Uterus (tissue), 4 donors: ENCODE measurements around the gene EPHA2. TPM values are rescaled to one million over a fixed set of nuclear protein-coding genes. Genes with fewer than 3 reads are reported as not detected.

ENCODE experiments used
- DNase-seq, 2 donors: peaks; one replicate each; pipeline ENCODE4 v3.0.0-alpha.2; 2019 to 2020
- H3K27ac ChIP-seq, 2 donors: fragments of 200-600 bp; sonication (generic); 1 replicate in 1 of 2; 2 replicates in 1 of 2; pipeline ENCODE4 v1.5.1; 2016 to 2018
- H3K27me3 ChIP-seq, 2 donors: fragments of 200-600 bp; sonication (generic); one replicate each; pipeline ENCODE4 v1.5.1; 2018 to 2019; ENCODE audit warnings: control low read depth in 1 of 2
- H3K36me3 ChIP-seq, 2 donors: fragments of 200-600 bp; sonication (generic); one replicate each; pipeline ENCODE4 v1.5.1; 2019; ENCODE audit warnings: control low read depth in 1 of 2
- H3K4me1 ChIP-seq, 2 donors: fragments of 200-600 bp; sonication (generic); one replicate each; pipeline ENCODE4 v1.5.1; 2018 to 2019; ENCODE audit warnings: control low read depth in 1 of 2
- H3K4me3 ChIP-seq, 2 donors: fragments of 200-600 bp; sonication (generic); 1 replicate in 1 of 2; 2 replicates in 1 of 2; pipeline ENCODE4 v1.5.1; 2018 to 2019; ENCODE audit warnings: mild to moderate bottlenecking in 1 of 2
- H3K9me3 ChIP-seq, 2 donors: fragments of 200-600 bp; sonication (generic); one replicate each; pipeline ENCODE4 v1.5.1; 2019; ENCODE audit warnings: control low read depth in 1 of 2
- POLR2A ChIP-seq, 2 donors: fragments of 450-650 bp; IDR thresholded peaks; one replicate each; pipeline ENCODE4 v1.6.1; 2016; ENCODE audit warnings: antibody characterized with exemption in 2 of 2, mild to moderate bottlenecking in 1 of 2, moderate library complexity in 1 of 2
- intact Hi-C: fragments of 100-400 bp; cut with DNase I; formaldehyde crosslinking; loops from one replicate; pipeline ENCODE4 v1.15.1; 2023; ENCODE audit warnings: low total_unique reads
- total RNA-seq, 4 donors: library from RNA; depleted of rRNA in 3 of 4; stranded (reverse); fragments of >200 nt in 3 of 4; gene quantifications; one replicate each; pipeline versions ENCODE4 v1.1.0 to v1.2.4, GENCODE V29; 2014 to 2023
- TF ChIP-seq, protein P1 (sequence below), 4 experiments: fragments of 200-600 bp in 2 of 4; fragments of 450-650 bp in 2 of 4; sonication (generic) in 2 of 4; IDR thresholded peaks; one replicate each; pipeline ENCODE4 v1.5.1; 2016 to 2019; ENCODE audit warnings: antibody characterized with exemption in 4 of 4, mild to moderate bottlenecking in 2 of 4, moderate library complexity in 1 of 4
- donor health status: DM: yes; HTN: yes; CAD: no.

The EPHA2 gene
- total RNA-seq, 4 donors from 2014 or later, result 2.4 to 32.9 (median 16.3) TPM

DNA sequence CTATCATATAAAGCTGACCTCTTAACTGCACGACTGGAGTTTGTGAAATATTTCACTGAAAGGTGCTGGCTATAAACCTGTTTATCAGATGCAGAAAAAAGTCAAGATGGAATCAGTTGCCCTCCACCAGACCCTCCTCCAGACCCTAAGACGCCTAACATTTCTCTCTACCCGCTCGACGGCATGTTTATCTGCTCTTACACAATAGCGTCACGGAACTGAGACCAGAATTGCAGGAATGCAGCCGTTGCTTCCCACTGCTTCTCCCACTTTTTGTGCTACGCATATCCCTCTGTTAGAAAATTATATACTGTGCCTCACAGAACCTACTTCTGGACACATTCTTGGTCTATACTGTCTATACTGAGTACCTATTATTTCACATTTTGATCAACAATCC lies 54.2 kb downstream of the EPHA2 start:
- intact Hi-C loops, result no loop called here
- no peak for TF ChIP-seq POLR2A (IDR thresholded peaks at IDR 0.05)
- TF ChIP-seq, protein P1, sequence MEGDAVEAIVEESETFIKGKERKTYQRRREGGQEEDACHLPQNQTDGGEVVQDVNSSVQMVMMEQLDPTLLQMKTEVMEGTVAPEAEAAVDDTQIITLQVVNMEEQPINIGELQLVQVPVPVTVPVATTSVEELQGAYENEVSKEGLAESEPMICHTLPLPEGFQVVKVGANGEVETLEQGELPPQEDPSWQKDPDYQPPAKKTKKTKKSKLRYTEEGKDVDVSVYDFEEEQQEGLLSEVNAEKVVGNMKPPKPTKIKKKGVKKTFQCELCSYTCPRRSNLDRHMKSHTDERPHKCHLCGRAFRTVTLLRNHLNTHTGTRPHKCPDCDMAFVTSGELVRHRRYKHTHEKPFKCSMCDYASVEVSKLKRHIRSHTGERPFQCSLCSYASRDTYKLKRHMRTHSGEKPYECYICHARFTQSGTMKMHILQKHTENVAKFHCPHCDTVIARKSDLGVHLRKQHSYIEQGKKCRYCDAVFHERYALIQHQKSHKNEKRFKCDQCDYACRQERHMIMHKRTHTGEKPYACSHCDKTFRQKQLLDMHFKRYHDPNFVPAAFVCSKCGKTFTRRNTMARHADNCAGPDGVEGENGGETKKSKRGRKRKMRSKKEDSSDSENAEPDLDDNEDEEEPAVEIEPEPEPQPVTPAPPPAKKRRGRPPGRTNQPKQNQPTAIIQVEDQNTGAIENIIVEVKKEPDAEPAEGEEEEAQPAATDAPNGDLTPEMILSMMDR (IDR thresholded peaks at IDR 0.05), result no peak
- H3K4me1 ChIP-seq, result no peaks in the 10 kb centered on the region
- no peaks in the 10 kb centered on the region for H3K9me3 ChIP-seq
- no peak for DNase-seq
- no peaks in the 10 kb centered on the region for H3K27me3 ChIP-seq
- H3K27ac ChIP-seq, result no peak overlapping the region
- H3K4me3 ChIP-seq, result no peak overlapping the region
- no peaks in the 10 kb centered on the region for H3K36me3 ChIP-seq

GRCh38 chr1:16099412-16099811 lies 56.5 kb downstream of the EPHA2 start:
- Histone ChIP-seq H3K4me3 (no peak overlapping the region), H3K36me3 (no peaks in the 10 kb centered on the region), H3K4me1 (no peaks in the 10 kb centered on the region), H3K27me3 (no peaks in the 10 kb centered on the region), H3K27ac (no peak overlapping the region), H3K9me3 (no peaks in the 10 kb centered on the region)
- no peak for TF ChIP-seq POLR2A (IDR thresholded peaks at IDR 0.05)
- TF ChIP-seq, protein P1 (IDR thresholded peaks at IDR 0.05), result no peak
- intact Hi-C loops, result no loop called here
- no peak for DNase-seq

DNA sequence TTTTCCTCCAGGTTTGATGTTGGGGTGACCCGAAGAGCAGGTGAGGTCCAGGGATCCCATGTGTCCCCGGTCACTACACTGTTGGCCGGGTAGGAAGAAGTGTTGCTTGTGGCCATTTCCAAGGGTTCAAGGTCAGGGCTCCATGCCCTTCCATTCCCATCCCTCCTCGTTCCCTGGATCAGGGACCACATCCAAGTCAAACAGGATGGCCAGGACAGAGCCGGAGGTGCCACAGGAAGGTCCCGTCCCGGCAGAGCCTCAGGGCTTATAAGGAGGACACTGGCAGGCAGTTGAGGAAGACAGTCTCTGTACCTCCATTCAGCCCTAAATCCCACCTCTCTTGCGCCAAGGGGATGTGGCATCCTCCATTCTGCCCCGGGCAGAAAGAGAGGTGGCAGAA lies 60.4 kb downstream of the EPHA2 start:
- no peak overlapping the region for H3K4me3 ChIP-seq
- H3K4me1 ChIP-seq, result no peaks in the 10 kb centered on the region
- intact Hi-C loops, result no loop called here
- no peaks in the 10 kb centered on the region for H3K27me3 ChIP-seq
- no peak overlapping the region for H3K27ac ChIP-seq
- H3K9me3 ChIP-seq, result no peaks in the 10 kb centered on the region
- H3K36me3 ChIP-seq, result no peaks in the 10 kb centered on the region
- TF ChIP-seq, protein P1 (IDR thresholded peaks at IDR 0.05), result no peak
- no peak for TF ChIP-seq POLR2A (IDR thresholded peaks at IDR 0.05)
- DNase-seq, result no peak

GRCh38 chr1:16094453-16095158 lies 61.3 kb downstream of the EPHA2 start:
- Histone ChIP-seq H3K9me3 (no peaks in the 10 kb centered on the region), H3K4me1 (no peaks in the 10 kb centered on the region), H3K4me3 (no peak overlapping the region), H3K36me3 (no peaks in the 10 kb centered on the region), H3K27me3 (no peaks in the 10 kb centered on the region), H3K27ac (no peak overlapping the region)
- DNase-seq, result no peak
- intact Hi-C loops, result no loop called here
- TF ChIP-seq POLR2A (IDR thresholded peaks at IDR 0.05), result no peak
- TF ChIP-seq, protein P1 (IDR thresholded peaks at IDR 0.05), result no peak

DNA sequence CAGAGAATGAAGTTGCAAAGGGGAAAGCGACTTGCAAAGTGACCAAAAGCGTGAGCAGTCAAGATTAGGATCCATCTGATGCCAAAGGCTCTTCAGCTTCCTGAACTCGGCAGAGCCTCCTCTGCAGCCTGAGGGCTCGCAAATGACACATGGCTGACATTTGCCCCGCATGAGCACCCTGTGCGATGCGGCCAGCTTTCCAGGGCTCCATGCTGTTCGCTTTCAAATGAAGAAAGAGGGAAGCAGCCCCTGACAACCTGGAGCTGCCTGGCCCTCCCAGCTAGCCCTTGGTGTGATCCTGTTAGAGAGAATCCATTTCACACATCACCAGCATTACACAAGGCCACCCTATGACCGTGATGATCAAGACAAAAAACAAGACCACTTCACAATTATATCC lies 62.3 kb downstream of the EPHA2 start:
- Histone ChIP-seq H3K4me3 (no peak overlapping the region), H3K4me1 (no peaks in the 10 kb centered on the region), H3K9me3 (no peaks in the 10 kb centered on the region), H3K27me3 (no peaks in the 10 kb centered on the region), H3K36me3 (no peaks in the 10 kb centered on the region), H3K27ac (no peak overlapping the region)
- no peak for TF ChIP-seq POLR2A (IDR thresholded peaks at IDR 0.05)
- TF ChIP-seq, protein P1 (IDR thresholded peaks at IDR 0.05), result no peak
- intact Hi-C loops, result no loop called here
- DNase-seq, result no peak
